NCI-H187 (cell line): ENCODE data around the gene SORBS2.
"Not testable (repeated sequence)": the region's sequence is repeated elsewhere in the genome, so short reads cannot be mapped to it uniquely, and the experiment has no call there.

Experiments
- DNase-seq, 2 experiments: peaks; one replicate each; lab custom pipeline; 2025; lab: John Stamatoyannopoulos, UW

Gene SORBS2

DNA sequence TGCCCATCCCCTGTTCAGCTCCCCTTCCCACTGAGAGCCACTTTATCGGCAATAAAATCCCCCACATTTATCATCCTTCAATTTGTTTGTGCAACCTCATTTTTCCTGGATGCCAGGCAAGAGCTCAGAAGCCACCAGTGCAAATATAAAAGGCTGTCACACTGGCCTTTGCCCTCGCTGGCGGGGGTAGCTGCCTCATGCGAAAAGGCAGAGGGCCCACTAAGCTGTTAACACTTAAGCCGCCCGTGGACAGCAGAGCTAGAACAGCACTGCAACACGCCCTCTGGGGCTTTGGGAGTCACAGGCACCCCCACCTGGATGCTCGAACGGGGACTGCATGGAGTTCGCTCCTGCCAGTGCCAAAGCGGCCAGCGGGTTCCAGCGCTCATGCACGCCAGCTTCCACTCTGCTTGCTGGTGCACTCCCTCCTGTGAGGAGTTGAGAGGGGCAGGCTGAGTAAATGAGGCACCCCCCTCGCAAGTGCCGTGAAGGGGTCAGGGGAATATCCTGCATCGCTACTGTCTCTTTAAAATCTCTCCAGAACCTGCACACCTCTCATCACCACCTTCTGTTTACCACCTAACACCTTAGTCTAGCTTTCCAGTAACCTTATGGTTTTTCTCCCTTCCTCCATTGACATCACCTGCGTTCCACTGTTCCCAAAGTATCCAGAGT, 99.5 kb downstream of the SORBS2 start:
- DNase-seq, result no peak

DNA sequence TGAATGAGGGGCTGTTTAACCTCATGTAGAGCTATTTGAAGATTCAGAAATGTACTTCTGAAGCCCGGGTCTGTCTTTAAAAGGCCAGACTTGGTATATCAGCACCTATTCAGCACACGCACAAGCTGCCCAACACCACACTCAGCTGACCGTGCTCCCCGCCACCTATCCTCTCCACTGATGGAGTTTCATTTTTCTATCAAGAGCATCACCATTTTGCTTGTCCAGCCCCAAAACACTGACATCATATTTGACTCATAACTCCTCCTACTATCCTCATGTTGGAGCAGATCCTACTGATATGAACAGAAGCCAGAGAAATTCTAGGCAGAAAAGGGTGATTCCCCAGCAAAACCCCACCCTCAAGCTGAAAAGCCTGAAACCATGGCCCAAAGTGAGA, 100.3 kb downstream of the SORBS2 start:
- no peak for DNase-seq

DNA sequence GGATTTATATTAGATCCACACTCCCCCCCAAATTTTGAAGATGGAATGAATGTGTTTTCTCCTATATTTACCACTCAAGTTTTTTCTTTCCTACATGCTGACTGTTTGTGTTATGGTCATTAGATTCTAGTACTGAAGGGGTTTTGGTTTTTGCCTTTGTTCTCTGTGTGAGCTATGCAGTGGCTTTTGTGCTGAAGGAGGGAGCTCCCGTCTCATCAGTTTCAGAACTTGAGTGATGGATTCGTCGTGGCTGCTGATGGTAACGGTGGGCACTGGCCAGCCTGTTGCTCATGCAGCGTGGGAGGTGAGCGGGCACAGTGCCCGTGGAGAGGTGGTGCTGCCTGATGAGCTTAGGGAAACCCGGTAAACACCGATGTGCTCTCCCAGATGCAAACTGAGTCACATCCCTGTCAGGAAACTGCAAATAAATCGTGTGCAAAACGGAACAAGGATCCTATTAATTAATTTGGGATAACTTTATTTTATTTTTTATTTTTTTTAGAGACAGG, 101.5 kb downstream of the SORBS2 start:
- no peak for DNase-seq

DNA sequence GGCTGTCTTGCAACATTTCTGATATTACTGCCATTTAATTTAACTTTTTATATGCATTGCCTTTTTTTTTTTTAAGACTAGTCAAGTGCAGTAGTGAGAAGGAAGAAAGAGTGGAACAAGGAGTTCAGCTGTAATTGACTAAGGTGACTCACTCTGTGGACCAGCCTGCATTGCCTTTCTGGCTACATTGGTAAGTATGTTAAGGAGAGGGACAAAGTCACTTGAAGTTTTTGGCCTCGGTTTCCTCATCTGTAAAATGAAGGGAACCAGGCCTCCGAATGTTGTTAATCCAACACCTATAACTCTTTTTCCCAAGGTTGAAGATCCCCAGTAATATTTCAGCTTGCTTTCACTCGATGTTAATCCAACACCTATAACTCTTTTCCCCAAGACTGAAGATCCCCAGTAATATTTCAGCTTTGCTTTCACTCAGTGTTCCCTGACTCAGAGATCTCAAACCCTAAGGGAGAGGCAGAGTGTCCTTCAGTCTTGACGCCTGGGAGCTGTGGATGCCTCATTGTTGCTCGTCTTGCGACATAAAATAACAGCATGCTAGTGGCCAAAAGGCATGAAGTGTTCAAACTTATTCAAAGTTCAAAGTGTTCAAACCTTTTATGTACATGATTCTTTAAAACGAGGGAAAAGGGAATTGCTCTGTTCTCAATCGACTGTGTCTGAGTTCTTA, 102.0 kb downstream of the SORBS2 start:
- no peak for DNase-seq

- DNase-seq, result no peak
Measured at GRCh38 chr4:185708348-185708747, 103.6 kb downstream of the SORBS2 start.

- DNase-seq, result not testable (repeated sequence)
Measured at GRCh38 chr4:185707622-185708021, 104.4 kb downstream of the SORBS2 start.

GRCh38 chr4:185702147-185702663, 109.8 kb downstream of the SORBS2 start:
- DNase-seq, result no peak

DNA sequence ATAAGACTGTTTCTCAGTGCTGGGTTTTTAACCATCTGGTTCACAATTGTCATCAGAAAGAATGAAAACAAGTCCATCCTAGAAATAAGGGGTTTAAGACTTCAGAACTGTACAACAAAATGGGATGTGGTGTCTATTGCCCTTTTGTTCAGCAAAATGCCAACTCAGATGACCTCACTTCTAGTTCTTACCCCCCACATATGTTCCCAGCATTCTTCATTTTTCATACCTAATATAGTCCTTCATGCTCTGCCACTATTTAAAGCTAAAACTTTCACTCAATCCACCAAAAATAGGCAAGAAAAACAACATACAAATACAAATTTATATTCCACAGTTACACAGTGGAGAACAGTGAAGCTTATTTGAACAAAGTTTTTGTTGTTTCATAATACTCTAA, 111.4 kb downstream of the SORBS2 start:
- no peak for DNase-seq

DNA sequence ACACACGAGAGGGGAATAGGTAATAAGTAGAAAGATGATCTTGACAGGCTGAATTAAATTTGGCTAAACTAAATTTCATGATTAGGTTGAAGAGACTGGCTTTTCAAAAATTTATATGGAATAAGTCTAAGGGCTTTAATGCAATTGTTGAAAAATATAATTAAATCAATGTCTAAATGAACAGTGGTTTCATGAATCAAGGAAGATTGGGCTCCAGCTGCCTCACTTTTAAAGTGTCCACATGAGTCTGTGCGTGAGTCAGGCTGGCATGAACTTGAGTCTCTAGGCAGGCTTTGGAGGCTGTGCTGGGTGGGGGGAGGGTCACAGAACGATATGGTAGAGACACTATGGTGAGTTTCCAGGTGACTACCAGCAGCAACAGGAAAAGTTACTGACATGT, 111.9 kb downstream of the SORBS2 start:
- DNase-seq, result no peak

- no peak for DNase-seq
Measured at GRCh38 chr4:185697488-185697887, 114.5 kb downstream of the SORBS2 start.

- no peak for DNase-seq
Measured at GRCh38 chr4:185695743-185696142, 116.3 kb downstream of the SORBS2 start.

DNA sequence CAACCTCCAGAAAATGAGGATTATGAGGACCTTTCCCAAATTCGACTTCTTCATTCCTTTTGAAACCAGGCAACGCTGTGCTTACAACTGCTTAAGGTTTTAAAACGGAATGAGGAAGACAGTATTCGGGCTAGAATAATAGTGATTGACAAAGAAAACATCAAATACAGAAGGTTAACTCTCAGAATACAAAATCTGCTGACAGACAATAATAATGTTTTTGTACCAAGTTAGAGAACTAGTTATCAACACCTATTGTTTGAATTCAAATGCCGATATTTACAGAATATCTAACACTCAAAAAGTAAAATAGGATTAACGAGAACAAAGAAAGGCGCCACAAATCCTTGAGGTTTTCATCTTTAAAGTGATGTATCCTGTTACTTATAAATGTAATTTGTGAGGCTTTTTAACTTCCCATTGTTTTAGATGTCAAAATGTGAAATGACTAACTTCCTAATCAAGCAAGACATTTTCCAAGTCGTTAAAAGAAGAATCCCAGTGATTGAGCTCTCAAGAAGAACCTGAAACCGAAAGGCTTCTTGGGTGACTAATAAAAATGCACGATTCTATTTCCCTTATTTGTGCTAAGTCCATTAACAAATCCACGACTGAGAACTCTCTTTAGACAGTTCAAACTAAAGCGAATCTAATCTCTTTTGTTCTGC, 118.3 kb downstream of the SORBS2 start:
- no peak for DNase-seq

DNA sequence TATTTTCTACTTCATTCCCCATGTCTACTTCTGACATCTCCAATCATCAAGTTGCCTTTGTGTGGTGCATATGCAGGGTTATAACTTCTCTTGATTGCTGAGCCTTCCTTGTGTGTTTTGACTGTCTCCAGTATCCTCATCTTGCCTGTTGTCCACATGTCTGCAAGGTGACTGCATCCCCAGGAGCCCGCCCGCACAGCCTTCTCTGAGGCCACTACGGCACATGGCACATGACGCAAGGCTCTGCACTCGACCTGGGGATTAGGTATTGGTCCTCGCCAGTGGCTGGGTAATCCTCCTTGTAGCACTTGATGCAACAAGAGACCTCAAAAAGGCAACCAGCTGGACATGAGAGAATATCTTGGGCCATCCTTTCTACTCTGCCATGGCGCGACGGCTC, 122.6 kb downstream of the SORBS2 start:
- DNase-seq, result no peak

DNA sequence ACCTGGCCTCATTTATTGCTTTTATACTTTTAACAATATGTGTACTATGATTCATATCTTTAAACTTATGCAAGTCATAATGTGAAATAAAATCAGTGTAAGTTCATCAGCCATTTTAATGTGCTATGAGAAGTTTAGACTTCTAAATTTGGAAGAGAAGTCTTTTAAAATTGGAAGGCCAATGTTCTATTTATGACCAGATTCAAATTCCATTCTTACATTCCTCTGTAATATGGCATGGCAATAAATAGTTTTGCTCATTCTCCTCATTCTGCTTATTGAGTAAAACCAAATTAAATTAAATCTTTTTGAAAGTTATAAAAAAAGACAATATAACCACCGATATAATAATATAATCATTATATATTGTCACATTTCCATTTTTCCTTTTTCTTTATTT, 126.2 kb downstream of the SORBS2 start:
- no peak for DNase-seq

GRCh38 chr4:185683896-185684295, 128.1 kb downstream of the SORBS2 start:
- DNase-seq, result no peak

- DNase-seq, result no peak
Measured at GRCh38 chr4:185683222-185683621, 128.8 kb downstream of the SORBS2 start.

DNA sequence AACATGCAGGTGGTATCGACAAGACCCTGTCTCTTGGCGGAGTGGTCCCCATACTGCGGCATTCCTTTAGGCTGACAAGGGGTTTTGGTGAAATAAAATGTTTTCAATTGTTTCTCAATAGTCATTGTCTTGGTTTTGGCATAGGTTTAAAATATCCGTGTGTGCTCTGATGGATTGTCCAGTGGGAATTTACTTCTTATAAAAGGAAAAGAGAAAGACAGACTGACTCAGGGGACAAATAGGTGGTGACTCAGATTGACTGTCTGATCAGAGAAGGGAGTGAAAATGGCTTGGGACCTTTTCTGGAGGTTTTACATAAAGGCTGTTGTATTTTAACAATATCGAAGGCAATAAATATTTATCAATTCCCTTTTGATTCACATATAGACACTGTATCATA, 129.8 kb downstream of the SORBS2 start:
- no peak for DNase-seq

DNA sequence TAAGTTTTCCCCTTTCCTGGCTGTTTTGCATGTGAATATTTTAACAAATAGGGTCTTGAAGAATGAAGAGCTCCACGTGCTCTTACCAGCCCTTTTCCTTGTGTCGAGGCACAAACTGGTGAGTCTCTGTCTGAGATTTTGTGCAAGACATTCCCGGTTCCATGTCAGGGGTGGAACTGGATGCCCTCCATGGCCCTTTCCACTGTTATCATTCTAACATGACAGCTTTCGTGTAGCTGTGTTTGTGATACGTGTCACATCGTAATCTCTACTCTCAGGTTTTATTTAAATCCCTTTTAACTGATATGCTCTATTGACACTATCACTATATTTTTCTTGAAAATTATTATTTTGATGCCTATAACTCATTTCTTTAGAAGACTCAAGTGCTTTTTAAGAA, 130.4 kb downstream of the SORBS2 start:
- no peak for DNase-seq

DNA sequence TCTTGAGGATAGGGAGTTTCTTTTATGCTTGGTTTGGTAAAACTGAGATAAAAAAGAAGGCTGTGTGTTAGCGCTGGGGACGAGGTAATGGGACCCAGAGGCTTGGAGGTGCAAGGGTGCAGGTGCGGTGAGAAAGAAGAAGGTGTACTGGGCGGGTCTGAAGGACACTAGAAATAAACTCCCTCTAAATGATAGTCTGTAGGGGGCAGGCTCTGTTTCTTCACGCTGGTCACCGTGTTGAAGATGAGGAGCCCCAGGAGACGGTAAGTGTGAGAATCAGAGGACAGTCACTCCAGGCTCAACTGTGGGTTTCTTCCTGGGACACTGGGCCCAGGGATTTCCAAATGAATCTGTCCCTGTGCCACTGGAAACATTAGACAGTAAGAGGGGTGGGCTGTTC, 131.4 kb downstream of the SORBS2 start:
- no peak for DNase-seq

DNA sequence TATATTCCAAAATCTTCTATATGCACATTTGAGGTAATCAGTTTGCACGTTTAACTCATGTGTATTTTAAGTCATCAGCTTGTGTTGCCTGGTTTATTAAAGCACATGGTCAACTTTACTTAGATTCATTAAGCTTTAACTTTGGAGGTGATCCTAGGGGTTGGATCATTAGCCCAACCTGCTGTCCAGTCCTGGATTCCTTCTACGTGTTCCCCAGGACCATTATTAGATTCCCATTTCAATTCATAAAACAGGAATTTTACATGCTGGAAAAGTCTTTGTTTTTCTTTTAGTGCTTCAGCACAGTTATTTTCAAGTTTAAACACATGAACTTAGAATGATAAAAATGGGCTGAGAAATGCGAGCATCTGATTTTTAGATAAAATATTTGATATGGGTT, 132.5 kb downstream of the SORBS2 start:
- no peak for DNase-seq

GRCh38 chr4:185677637-185678314, 134.2 kb downstream of the SORBS2 start:
- DNase-seq, result no peak

DNA sequence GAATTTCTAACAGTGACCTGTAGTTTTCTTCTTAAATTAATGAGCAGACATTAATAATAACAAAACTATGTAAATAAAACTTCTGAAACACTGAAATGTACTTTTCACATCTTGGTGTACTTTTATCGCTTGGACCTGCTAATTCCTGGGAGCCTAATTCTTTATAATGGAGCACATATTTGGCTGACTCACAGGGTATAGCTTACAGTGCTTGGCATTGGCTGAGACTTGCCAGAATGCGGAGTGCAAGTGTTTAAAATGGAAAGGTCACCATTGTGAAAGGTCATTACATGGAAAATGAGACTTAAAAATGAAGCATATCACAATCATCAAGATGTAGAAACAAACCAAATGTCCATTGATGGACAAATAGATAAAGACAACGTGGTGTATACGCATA, 139.4 kb downstream of the SORBS2 start:
- no peak for DNase-seq
